K562 (cell line): Measurements from ENCODE around the gene PPP1R3G. TPM values are rescaled to one million over a fixed set of nuclear protein-coding genes. Genes with fewer than 3 reads are reported as not detected.

Experiments
- ATAC-seq: fragments of 200-7000 bp; cut with Tn5 transposase; 3 replicates; pipeline ENCODE4 v1.9.1; 2020; ENCODE audit warnings: moderate library complexity
- BruUV-seq: library from RNA; stranded (reverse); fragments of 400-500 nt; replicated peaks from 2 replicates; lab custom pipeline; 2021; lab: Mats Ljungman, UMichigan
- CTCF ChIA-PET: fragments of 300-600 bp; formaldehyde crosslinking; extraction: SDS; loops from one replicate; lab custom pipeline; 2021; ENCODE audit warnings: low intra/inter-chr PET ratio; lab: Yijun Ruan, JAX
- POLR2A ChIA-PET: fragments of 300-600, 350-650 bp; sonication (Branson Sonifier 250); formaldehyde crosslinking; extraction: SDS; loops from one replicate; lab custom pipeline; 2021; ENCODE audit warnings: antibody characterized with exemption, inconsistent platforms; lab: Yijun Ruan, JAX
- DNase-seq, 4 experiments: peaks; one replicate each; pipeline versions ENCODE4 v3.0.0 to v3.0.0-alpha.2; 2011 to 2018; ENCODE audit warnings: low spot score in 3 of 4, mixed read lengths in 3 of 4; ENCODE audit errors: extremely low read depth in 1 of 4
- FAIRE-seq: peaks from 2 replicates; lab custom pipeline; 2011; peaks lifted over from hg19 to GRCh38; lab: Jason Lieb, UNC
- H2AFZ ChIP-seq: 2 replicates; pipeline ENCODE4 v1.6.0; 2011; ENCODE audit warnings: low read depth, low read length, control low read depth, inconsistent platforms
- H3K27ac ChIP-seq: fragments of 200-600 bp; 3 replicates; pipeline ENCODE4 v1.8.0; 2011; ENCODE audit warnings: low read depth, mild to moderate bottlenecking, control low read depth, inconsistent platforms, low read length, moderate library complexity, mixed read lengths; ENCODE audit errors: extremely low read depth
- H3K27me3 ChIP-seq, 2 experiments: fragments of 300-600 bp in 1 of 2; 2 replicates in 1 of 2; 3 replicates in 1 of 2; pipeline versions ENCODE4 v1.6.0 to v1.8.0; 2011; ENCODE audit warnings: inconsistent platforms in 2 of 2, low read length in 2 of 2, mild to moderate bottlenecking in 1 of 2, mixed read lengths in 1 of 2, moderate library complexity in 1 of 2; ENCODE audit not compliant: control insufficient read depth in 2 of 2, insufficient read depth in 2 of 2
- H3K36me3 ChIP-seq: fragments of 300-600 bp; 3 replicates; pipeline ENCODE4 v1.8.0; 2011; ENCODE audit warnings: mild to moderate bottlenecking, low read length, inconsistent platforms; ENCODE audit not compliant: control insufficient read depth, insufficient read depth
- H3K4me1 ChIP-seq, 2 experiments: fragments of 200-600 bp in 1 of 2; replicated peaks in 1 of 2; 2 replicates in 1 of 2; 3 replicates in 1 of 2; pipeline versions ENCODE4 v1.5.1 to v1.8.0; 2011; ENCODE audit warnings: inconsistent platforms in 2 of 2, low read length in 2 of 2, mild to moderate bottlenecking in 1 of 2, mixed read lengths in 1 of 2, moderate library complexity in 1 of 2; ENCODE audit not compliant: control insufficient read depth in 2 of 2, insufficient read depth in 2 of 2
- H3K4me2 ChIP-seq: 2 replicates; pipeline ENCODE4 v1.6.1; 2011; ENCODE audit warnings: low read length, control low read depth, inconsistent platforms, mixed read lengths; ENCODE audit not compliant: insufficient read depth
- H3K4me3 ChIP-seq: fragments of 200-600 bp; sonication (generic), shearing (Covaris generic); 2 replicates; pipeline ENCODE4 v1.5.1; 2016; ENCODE audit warnings: control low read depth, inconsistent platforms
- H3K79me2 ChIP-seq: fragments of 200-600 bp; 3 replicates; pipeline ENCODE4 v1.8.0; 2011; ENCODE audit warnings: low read length, inconsistent platforms; ENCODE audit not compliant: control insufficient read depth, insufficient read depth
- H3K9ac ChIP-seq, 2 experiments: 2 replicates each; pipeline versions ENCODE4 v1.6.0 to v1.6.1; 2011; ENCODE audit warnings: low read depth in 2 of 2, low read length in 2 of 2, control low read depth in 1 of 2, inconsistent platforms in 1 of 2, mild to moderate bottlenecking in 1 of 2, mixed read lengths in 1 of 2; ENCODE audit not compliant: insufficient read depth in 1 of 2
- H3K9me1 ChIP-seq: one replicate; pipeline ENCODE4 v1.6.0; 2011; ENCODE audit warnings: inconsistent platforms, mild to moderate bottlenecking, low read length, moderate library complexity; ENCODE audit not compliant: control insufficient read depth, insufficient read depth
- H3K9me3 ChIP-seq: replicated peaks from 2 replicates; pipeline ENCODE4 v1.5.1; 2011; ENCODE audit warnings: low read depth, low read length, inconsistent platforms; ENCODE audit not compliant: control insufficient read depth, insufficient read depth
- H4K20me1 ChIP-seq: replicated peaks from 2 replicates; pipeline ENCODE4 v1.6.1; 2011; ENCODE audit warnings: low read length, inconsistent platforms, mixed read lengths; ENCODE audit not compliant: control insufficient read depth, insufficient read depth
- BHLHE40 ChIP-seq: IDR thresholded peaks from 2 replicates; pipeline ENCODE4 v1.6.1; 2011; ENCODE audit warnings: low read length, improper control_type of control experiment
- BRF1 ChIP-seq: IDR thresholded peaks from 3 replicates; pipeline ENCODE4 v1.6.1; 2011; ENCODE audit warnings: borderline replicate concordance, mild to moderate bottlenecking; ENCODE audit not compliant: insufficient read length; ENCODE audit errors: extremely low read depth
- EP400 ChIP-seq: fragments of 450-650 bp; IDR thresholded peaks from 2 replicates; pipeline ENCODE4 v1.6.1; 2017; ENCODE audit warnings: antibody characterized with exemption, mild to moderate bottlenecking, moderate library complexity
- NFIX ChIP-seq: fragments of 250-450 bp; sonication (Bioruptor Pico); IDR thresholded peaks from 2 replicates; pipeline ENCODE4 v1.4.0; 2020; ENCODE audit warnings: low read depth, mild to moderate bottlenecking, moderate library complexity
- NR2C1 ChIP-seq, 2 experiments: fragments of 450-650 bp; IDR thresholded peaks; 2 replicates each; pipeline ENCODE4 v1.6.1; 2017; ENCODE audit warnings: mild to moderate bottlenecking in 2 of 2, antibody characterized with exemption in 1 of 2, inconsistent platforms in 1 of 2, missing compliant biosample characterization in 1 of 2, missing genetic modification characterization in 1 of 2
- SMARCA5 ChIP-seq: fragments of 450-650 bp; IDR thresholded peaks from 2 replicates; pipeline ENCODE4 v1.6.1; 2016
- TCF3 ChIP-seq: sonication (generic); formaldehyde crosslinking; IDR thresholded peaks from 2 replicates; pipeline ENCODE4 v1.4.0; 2020; ENCODE audit warnings: mild to moderate bottlenecking, missing genetic modification reagents
- WGBS: fragments of 100-300 bp; shearing (Covaris generic); methylation state at CpG from one replicate; pipeline ENCODE4 v1.1.6; 2016; ENCODE audit warnings: low coverage, mixed read lengths; ENCODE audit not compliant: insufficient coverage; ENCODE audit errors: missing lambda C conversion rate; 5-methylcytosine and 5-hydroxymethylcytosine counted together
- in situ Hi-C: fragments of 300-500 bp; cut with MboI; formaldehyde crosslinking; loops from 4 replicates; pipeline ENCODE4 v1.15.0; 2018; ENCODE audit warnings: inconsistent platforms, mixed read lengths
- intact Hi-C: fragments of 100-400 bp; cut with micrococcal nuclease; formaldehyde crosslinking; loops from 2 replicates; pipeline ENCODE4 v1.14.2; 2022
- polyA plus RNA-seq, 8 experiments: library from polyadenylated mRNA; depleted of rRNA in 4 of 8; stranded (reverse) in 5 of 8; unstranded in 3 of 8; fragments of >200 nt; fragmentation: Nextera tagmentation in 2 of 8; fragmentation: Illumina TruSeq in 1 of 8; extraction: Ambion mirVana in 2 of 8; extraction: Trizol in 1 of 8; gene quantifications; 2 replicates each; pipeline versions ENCODE4 v1.2.1 to v1.2.3, GENCODE V29; 2011 to 2014; ENCODE audit warnings: inconsistent platforms in 1 of 8, missing spikeins in 1 of 8
- total RNA-seq, 7 experiments: library from RNA; depleted of rRNA in 6 of 7; stranded (reverse); fragments of >200 nt in 6 of 7; fragmentation: Illumina TruSeq in 2 of 7; extraction: Trizol in 2 of 7; gene quantifications; 2 replicates each; pipeline versions ENCODE4 v1.2.1 to v1.2.3, GENCODE V29; 2011 to 2021; ENCODE audit warnings: low replicate concordance in 1 of 7
- TF ChIP-seq, protein P1 (sequence below): fragments of 250-450 bp; sonication (Bioruptor Pico); IDR thresholded peaks from 2 replicates; pipeline ENCODE4 v1.9.0; 2021; ENCODE audit warnings: mild to moderate bottlenecking
- TF ChIP-seq, protein P2 (sequence below): fragments of 450-650 bp; IDR thresholded peaks from 2 replicates; pipeline ENCODE4 v1.6.1; 2017; ENCODE audit warnings: antibody characterized with exemption

The PPP1R3G gene
- total and polyA plus RNA-seq, 9 of the 15 experiments (the other 6 are each of a cell fraction or from before 2014, with no cell fraction given), result 0.01 to 0.13 (median 0.01) TPM; not detected in 4

DNA sequence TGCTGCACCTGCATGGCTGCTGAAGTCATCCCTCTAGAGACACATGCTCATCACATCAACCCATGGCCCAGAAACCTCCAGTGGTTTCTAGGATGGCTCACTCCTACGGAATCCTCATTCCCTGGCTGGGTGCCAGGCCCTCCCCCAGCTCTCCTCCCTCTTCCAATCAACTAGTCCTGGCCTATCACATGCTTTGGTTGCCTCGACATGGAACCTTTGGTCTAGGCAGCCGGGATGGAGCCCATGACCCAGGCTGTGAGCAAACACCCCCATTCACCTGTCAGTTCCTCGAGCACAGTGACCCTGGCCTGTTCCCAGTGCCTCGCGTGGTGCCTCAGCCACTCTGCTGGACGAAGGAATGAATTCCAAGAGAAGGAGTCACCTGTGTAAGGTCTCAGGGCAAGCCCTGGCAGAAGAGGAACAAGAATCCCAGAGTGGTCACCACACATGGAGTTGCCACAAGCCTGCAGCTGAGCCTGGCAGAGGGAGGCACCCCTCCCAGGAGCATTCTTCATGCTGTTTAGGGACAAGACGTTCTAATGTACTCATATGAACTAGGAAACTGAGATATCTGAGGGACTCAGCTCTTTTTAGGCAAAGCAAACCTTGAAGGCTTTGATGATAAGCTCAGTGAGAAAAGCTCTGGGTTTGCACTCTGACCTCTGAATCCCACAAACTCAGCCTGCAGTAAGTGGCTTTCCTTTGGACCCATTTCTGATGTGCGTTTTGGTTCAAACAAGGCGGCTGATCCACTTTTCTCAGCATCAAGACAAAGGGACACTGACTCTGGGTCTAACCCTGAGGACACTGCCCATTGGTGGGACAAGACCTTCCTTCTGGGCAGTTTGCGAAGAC, 40.2 kb downstream of the PPP1R3G start:
- no peak overlapping the region for H3K4me2 ChIP-seq
- H4K20me1 ChIP-seq, result 0 out of 2 replicates have a peak, but pooled peaks cover 3% of the 10 kb centered on the region
- in situ Hi-C loops, result loop anchor here (25.0 kb wide), 1 partner anchor 1412 kb away; no protein-coding TSS in a partner anchor
- FAIRE-seq (peak; percentile 91), DNase-seq (peak; percentile 36 to 57 (median 52)), ATAC-seq (peak; percentile 61)
- intact Hi-C loops, result no loop called here
- H3K36me3 ChIP-seq, result no peaks in the 10 kb centered on the region
- H3K4me3 ChIP-seq, result no peak overlapping the region
- H3K9me3 ChIP-seq, result no peaks in the 10 kb centered on the region
- H3K79me2 ChIP-seq, result no peaks in the 10 kb centered on the region
- H3K9me1 ChIP-seq, result peaks cover 2% of the 10 kb centered on the region
- no peak overlapping the region for H2AFZ ChIP-seq
- no TSS peak for BruUV-seq
- WGBS, result 42% methylated on average over 11 of the region's 11 CpGs
- no peak overlapping the region for H3K27ac ChIP-seq
- peaks cover 9 to 13% of the 10 kb centered on the region in 2 experiments; a peak in 4 of 5 replicates for H3K4me1 ChIP-seq
- ChIA-PET CTCF (no interaction called here), POLR2A (interaction anchor here (0.6 to 1.4 kb wide), 3 partner anchors 13 to 828 kb away, joined by 3 to 5 read pairs (median 4); no protein-coding TSS in a partner anchor)
- peak overlapping the region in 1 of 2 experiments; percentile 65; a peak in 2 of 4 replicates for H3K9ac ChIP-seq
- no peaks in the 10 kb centered on the region for H3K27me3 ChIP-seq
- TF ChIP-seq NFIX (peak; percentile 29; the same call in 1 of the 2 replicates), BRF1 (no peak), SMARCA5 (no peak), EP400 (no peak), TCF3 (peak; percentile 57), NR2C1 (IDR thresholded peaks at IDR 0.05) (no peak), NR2C1 (tag; IDR thresholded peaks at IDR 0.05) (peak; percentile 59), BHLHE40 (no peak)
- TF ChIP-seq, protein P1, sequence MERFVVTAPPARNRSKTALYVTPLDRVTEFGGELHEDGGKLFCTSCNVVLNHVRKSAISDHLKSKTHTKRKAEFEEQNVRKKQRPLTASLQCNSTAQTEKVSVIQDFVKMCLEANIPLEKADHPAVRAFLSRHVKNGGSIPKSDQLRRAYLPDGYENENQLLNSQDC (CRISPR knock-in tag), result no peak
- TF ChIP-seq, protein P2, sequence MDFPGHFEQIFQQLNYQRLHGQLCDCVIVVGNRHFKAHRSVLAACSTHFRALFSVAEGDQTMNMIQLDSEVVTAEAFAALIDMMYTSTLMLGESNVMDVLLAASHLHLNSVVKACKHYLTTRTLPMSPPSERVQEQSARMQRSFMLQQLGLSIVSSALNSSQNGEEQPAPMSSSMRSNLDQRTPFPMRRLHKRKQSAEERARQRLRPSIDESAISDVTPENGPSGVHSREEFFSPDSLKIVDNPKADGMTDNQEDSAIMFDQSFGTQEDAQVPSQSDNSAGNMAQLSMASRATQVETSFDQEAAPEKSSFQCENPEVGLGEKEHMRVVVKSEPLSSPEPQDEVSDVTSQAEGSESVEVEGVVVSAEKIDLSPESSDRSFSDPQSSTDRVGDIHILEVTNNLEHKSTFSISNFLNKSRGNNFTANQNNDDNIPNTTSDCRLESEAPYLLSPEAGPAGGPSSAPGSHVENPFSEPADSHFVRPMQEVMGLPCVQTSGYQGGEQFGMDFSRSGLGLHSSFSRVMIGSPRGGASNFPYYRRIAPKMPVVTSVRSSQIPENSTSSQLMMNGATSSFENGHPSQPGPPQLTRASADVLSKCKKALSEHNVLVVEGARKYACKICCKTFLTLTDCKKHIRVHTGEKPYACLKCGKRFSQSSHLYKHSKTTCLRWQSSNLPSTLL, result no peak
